CD4-positive, alpha-beta T cell treated with Interleukin-4 for 1 hour (primary cell): ENCODE data around the gene SEMA7A.
"Not testable (repeated sequence)": the region's sequence is repeated elsewhere in the genome, so short reads cannot be mapped to it uniquely, and the experiment has no call there.

Experiments used
- DNase-seq, 2 donors: peaks; one replicate each; pipeline ENCODE4 v3.0.0-alpha.2; 2020 to 2022

SEMA7A gene, protein sequence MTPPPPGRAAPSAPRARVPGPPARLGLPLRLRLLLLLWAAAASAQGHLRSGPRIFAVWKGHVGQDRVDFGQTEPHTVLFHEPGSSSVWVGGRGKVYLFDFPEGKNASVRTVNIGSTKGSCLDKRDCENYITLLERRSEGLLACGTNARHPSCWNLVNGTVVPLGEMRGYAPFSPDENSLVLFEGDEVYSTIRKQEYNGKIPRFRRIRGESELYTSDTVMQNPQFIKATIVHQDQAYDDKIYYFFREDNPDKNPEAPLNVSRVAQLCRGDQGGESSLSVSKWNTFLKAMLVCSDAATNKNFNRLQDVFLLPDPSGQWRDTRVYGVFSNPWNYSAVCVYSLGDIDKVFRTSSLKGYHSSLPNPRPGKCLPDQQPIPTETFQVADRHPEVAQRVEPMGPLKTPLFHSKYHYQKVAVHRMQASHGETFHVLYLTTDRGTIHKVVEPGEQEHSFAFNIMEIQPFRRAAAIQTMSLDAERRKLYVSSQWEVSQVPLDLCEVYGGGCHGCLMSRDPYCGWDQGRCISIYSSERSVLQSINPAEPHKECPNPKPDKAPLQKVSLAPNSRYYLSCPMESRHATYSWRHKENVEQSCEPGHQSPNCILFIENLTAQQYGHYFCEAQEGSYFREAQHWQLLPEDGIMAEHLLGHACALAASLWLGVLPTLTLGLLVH

DNA sequence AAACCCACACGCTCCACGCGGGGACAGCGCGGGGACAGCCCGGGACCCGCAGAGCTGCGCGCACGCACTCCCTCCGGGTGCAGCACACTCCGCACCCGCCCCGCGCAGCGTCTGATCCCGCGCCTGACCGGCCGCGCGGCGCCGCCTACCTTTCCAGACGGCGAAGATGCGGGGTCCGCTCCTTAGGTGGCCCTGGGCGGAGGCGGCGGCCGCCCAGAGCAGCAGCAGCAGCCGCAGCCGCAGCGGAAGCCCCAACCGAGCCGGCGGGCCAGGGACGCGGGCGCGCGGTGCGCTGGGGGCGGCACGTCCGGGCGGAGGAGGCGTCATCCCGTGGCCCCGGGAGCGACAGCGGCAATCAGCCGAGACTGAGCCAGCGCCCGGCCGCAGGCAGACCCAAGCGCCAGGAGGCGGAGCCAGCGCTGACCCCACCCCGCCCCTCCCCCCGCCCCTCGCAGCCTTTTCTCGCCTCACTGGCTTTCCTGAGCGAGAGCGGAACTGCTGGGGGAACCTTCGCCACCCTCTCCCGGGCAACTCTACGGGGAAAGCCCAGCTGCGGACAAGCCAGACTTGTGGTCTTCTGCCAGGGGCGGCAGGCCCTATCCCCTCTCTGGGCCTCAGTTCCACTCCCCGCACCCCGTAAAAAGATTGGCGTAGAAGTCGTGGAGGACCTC is at the start of gene SEMA7A:
TSS of gene SEMA7A (minus strand) at position 367 of the 671 bp plus-strand sequence. CDS start at position 327, 40 bp downstream.
- peak; percentile 84 to 88 for DNase-seq

DNA sequence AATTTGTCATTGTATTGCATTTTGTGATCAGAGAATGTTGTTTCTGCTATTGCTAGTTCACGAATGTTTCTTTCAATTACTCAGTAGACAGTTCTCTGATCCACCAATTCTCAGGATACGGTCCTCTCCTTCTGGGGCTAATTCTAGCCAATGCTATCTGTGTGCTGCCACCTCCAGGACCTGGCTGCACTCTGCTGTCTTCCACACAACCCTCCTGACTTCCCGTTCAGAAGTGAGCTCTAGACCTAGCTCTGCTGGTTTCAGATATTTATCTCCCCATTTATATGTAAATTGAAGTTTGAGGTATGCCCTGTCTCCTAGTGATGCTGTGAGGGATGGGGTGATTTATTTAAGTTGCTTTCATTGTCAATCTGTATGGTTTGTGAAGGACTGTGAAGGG is 48.9 kb upstream of the SEMA7A start:
- DNase-seq: no peak

DNA sequence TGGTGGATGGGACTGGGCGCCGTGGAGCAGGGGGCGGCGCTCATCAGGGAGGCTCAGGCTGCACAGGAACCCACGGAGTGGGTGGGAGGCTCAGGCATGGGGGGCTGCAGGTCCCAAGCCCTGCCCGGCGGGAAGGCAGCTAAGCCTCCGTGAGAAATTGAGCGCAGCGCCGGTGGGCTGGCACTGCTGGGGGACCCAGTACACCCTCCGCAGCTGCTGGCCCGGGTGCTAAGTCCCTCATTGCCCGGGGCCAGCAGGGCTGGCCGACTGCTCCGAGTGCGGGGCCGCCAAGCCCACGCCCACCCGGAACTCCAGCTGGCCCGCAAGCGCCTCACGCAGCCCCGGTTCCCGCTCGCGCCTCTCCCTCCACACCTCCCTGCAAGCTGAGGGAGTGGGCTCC is 46.6 kb upstream of the SEMA7A start:
- DNase-seq: not testable (repeated sequence)

DNA sequence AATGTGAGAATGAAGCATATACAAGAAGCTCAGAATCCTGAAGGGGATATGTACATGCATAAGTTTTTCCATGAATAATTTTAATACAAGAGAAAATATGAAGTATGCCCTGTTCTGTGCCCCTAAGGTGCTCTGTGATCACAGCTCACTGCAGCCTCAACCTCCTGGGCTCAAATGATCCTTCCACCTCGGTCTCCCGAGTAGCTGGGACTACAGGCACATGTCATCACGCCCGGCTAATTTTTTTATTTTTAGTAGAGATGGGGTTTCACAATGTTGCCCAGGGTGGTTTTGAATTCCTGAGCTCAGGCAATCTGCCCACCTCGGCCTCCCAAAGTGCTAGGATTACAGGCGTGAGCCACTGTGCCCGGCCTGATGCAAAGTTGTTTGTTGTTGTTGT is 37.9 kb upstream of the SEMA7A start:
- DNase-seq: not testable (repeated sequence)

DNA sequence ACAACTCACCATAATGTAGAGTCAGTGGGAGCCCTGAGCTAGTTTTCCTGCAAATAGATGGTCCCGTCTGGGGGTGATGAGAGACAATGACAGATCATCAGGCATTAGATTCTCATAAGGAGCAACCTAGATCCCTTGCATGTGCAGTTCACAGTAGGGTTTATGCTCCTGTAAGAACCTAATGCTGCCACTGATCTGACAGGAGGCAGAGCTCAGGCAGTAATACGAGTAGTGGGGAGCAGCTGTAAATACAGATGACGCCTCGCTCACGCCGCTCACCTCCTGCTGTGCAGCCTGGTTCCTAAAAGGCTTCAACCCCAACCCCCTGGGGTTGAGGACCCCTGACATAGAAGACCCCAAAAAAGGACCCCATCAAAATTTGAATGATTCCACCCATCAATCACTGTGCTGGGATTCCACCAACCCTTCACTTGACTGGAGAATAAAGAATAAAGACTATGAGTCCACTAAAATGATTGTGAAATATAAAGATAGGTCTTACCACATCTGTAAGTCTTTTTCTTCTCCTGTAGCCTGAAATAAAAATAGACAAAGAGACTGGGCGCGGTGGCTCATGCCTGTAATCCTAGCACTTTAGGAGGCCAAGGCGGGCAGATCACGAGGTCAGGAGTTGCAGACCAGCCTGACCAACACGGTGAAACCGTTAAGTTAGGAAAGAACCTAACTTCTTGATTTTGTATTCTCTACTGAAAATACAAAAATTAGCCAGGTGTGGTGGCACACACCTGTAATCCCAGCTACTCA is 37.1 kb upstream of the SEMA7A start:
- no peak for DNase-seq

DNA sequence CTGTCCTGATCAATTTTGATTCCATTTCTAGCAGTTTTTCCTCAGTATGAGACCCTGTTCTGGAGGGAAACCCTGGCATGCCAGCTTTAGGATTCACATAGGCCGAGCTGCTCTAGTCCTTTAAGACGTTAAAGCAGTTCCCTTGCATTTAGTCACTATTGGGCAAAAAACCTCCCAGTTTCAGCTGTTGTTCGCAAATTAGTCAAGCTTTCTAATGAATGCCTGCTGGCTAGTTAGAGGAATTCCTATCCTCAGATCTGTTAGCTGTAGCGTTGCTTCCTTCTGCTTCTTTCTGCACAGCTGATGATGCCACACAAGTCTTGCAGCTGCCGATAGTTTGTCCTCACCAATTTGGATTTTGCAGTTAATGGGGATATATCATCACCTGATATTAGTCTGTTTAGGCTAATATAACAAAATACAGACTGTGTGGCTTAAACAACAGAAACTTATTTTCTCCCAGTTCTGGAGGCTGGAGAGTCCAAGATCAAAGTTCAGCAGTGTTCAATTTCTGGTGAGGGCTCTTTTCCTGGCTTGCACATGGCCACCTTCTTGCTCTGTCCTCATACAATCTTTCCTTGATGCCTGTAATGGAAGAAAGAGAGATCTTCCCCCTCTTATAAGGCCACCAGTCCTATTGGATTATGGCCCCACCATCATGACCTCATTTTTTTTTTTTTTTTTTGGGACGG is 34.7 kb upstream of the SEMA7A start:
- DNase-seq: no peak

DNA sequence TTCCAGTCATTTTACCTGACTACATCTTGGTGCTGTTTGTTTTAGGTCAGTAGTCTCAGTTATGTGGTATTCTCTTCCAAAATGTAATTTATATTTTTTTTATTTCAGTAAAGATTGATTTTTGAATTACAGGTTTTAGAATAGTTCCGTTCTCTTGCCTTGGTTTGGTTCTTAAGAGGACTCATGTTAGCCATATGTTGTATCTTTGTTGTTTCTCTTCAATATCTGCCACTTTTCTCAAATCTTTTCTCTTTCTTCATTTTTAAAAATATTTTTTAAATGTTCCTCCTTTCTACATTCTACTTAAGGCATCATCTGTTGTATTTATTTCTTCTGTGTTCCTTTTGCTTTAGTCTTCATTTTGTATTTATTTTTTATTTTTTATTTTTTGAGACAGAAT is 32.8 kb upstream of the SEMA7A start:
- DNase-seq: no peak

DNA sequence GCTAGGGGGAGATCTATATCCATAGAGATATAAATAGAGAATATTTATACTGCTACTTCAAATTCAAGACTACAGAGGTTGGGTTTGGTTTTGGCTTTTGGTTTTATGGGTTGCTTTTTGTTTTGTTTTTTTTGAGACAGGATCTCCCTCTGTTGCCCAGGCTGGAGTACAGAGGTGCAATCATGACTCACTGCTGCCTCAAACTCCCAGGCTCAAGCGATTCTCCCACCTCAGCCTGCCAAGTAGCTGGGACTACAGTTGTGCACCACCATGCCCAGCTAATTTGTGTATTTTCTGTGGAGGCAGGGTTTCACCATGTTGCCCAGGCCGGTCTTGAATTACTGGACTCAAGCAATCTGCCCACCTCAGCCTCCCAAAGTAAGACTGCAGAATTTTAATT is 31.1 kb upstream of the SEMA7A start:
- DNase-seq: no peak

DNA sequence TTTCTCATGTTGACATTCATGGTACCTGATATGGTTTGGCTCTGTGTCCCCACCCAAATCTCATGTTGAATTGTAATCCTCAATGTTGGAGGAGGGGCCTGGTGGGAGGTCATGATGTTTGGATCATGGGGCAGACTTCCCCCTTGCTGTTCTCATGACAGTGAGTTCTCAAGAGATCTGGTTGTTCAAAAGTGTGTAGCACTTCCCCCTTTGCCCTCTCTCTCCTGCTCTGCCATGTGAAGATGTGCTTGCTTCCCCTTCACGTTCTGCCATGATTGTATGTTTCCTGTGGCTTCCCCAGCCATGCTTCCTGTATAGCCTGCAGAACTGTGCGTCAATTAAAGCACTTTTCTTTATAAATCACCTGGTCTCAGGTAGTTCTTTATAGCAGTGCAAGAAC is 30.5 kb upstream of the SEMA7A start:
- peak in 1 of 2 donors; percentile 31 for DNase-seq

DNA sequence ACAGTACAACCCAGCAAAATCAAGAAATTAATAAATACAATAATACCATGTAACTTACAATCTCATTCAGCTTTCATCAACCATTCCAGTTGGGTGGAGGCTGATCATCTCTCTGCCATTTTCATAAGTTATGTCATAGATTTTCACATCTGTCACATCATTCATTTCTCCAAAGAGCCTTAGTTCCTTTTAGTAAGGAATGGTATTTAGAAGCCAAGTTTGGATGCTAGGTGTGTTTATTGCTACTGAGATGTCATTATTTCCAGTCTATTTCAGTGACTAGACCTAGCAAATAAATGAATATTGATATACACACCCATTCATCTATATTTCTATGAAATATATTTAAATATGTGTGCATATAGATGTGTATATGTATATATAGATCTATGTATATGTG is 29.9 kb upstream of the SEMA7A start:
- DNase-seq: no peak

DNA sequence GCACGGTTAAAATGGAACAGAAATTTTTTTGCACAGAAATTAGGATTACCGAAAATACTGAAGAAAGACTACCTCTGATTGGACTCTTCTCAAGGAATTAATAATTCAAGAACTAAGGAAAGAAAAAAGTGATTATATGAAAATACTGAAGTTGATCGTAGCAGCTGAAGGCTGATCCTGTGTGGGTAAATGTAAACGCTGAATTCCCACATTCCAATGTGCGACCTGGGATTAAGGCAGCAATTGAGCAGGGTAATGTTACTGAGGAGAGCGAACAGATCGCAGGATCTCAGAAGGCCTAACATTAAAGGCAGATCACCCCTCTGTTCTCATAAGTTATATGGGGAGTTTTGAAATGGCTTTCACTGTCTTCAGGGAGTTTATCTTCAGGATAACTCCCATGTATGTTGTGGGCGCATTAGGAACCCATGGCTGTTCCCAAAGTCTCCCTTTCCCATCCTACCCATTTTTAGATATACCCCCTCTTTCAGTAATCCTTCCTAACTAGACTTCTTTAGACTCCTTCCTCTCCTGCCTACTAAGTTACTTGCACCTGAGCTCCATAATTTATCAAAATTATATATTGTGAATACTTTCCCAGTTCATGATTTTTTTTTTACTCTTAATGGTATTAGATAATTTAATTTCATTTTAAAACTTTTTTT is 28.2 kb upstream of the SEMA7A start:
- DNase-seq: no peak

DNA sequence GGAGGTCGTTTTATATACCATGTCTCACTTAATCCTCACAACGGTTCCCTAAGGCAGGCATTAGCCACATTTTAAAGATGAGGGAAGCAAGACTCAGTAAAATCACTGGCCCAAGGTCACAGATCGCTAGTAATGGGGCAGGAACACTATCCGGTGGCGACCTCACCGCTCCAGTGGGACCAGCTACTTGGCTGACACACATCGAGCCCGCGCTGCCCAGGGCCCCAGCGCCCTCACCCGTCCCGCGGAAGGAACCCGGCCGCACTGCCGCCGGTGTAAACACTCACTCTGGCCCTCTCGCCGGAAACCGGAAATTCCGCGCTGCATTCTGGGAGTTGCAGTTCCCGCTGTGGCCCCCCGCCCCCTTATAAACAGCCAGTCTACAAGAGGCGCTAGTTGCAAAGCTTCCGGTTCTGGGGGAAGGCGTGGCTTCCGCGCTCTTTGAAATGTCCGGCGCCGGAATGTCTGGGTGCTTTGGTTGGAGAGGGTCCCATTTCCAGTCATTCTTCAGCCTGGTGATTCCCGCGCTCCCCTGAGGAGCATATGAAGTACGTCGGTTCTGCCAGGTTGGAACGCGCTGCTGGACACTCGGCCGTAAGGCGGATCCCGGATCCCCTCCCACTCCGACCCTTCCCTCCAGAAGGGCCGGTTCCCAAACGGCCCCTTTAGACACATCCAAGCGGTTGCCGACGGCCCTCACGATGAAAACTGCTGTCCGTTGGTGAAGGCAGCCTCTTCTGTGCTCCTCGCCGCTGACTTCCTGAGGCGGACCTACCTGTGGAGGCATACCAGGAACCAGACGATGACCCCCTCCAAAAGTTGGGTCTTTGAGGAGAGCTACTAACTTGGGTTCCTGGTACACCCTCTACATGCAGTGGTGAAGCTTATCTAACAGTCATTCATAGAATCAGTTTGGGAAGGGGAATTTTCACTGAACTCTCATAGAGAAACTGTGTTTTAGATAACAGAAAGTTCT is 27.4 kb upstream of the SEMA7A start, which contains the start of gene UBL7:
TSS of gene UBL7 (minus strand) at position 290 of the 976 bp plus-strand sequence. CDS start 2,293 bp downstream, outside the sequence.
- peak; percentile 96 for DNase-seq

DNA sequence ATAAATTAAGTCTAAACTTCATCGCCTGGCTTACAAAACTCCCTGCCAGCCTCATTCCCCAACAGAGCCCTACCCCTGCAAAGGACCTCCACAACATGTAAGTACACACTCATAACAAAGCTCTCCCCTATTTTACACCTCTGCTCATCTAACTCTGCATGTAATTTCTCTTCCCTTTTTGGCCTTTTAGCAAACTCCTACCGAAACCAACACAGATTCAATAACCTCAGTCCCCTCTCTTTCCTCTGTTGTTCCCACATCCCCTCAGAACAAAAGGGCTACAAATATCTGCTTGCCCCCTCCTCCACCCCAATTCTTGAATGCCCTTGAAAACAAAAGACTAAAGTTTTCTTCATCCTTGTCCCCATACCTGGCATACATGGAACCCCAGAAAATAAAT is 26.5 kb upstream of the SEMA7A start:
- no peak for DNase-seq

DNA sequence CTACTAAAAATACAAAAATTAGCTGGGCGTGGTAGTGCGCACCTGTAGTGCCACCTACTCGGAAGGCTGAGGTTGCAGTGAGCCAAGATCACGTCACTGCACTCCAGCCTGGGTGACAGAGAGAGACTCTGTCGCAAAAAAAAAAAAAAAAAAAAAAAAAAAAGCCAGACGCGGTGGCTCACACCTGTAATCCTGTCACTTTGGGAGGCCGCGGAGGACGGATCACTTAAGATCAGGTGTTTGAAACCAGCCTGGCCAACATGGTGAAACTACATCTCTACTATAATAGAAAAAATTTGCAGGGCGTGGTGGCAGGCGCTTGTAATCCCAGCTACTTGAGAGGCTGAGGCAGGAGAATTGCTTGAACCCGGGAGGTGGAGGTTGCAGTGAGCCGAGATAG is 26.0 kb upstream of the SEMA7A start:
- not testable (repeated sequence) for DNase-seq

DNA sequence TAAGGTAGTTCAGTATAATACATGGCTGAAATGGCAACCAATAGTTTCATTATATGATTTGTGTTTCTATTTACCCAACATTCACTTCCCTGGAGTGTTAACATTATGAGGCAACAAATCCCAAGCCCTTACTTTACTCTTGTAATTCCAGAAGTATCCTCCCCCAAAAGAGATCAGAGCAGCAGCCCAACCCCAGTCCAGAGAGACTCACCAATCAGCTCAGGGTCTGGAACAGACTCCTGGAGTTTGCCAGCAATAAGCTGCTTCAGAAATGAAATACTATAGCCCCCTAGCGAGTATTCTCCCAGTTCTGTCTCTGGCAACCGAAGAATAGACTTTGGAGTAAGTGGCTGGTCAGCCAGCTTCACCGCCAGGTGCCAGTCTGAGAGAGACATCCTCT is 24.7 kb upstream of the SEMA7A start:
- DNase-seq: no peak

DNA sequence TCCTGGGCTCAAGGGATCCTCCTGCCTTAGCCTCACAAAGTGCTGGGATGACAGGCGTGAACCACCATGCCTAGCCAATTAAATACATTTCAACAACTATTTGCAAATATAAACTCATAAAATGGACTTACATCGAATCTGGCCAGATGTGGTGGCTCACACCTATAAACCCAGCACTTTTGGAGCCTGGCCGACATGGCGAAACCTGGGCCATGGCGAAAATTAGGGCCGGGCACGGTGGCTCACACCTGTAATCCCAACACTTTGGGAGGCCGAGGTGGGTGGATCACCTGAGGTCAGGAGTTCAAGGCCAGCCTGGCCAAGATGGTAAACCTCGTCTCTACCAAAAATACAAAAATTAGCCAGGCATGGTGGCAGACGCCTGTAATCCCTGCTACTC is 23.3 kb upstream of the SEMA7A start:
- DNase-seq: not testable (repeated sequence)

DNA sequence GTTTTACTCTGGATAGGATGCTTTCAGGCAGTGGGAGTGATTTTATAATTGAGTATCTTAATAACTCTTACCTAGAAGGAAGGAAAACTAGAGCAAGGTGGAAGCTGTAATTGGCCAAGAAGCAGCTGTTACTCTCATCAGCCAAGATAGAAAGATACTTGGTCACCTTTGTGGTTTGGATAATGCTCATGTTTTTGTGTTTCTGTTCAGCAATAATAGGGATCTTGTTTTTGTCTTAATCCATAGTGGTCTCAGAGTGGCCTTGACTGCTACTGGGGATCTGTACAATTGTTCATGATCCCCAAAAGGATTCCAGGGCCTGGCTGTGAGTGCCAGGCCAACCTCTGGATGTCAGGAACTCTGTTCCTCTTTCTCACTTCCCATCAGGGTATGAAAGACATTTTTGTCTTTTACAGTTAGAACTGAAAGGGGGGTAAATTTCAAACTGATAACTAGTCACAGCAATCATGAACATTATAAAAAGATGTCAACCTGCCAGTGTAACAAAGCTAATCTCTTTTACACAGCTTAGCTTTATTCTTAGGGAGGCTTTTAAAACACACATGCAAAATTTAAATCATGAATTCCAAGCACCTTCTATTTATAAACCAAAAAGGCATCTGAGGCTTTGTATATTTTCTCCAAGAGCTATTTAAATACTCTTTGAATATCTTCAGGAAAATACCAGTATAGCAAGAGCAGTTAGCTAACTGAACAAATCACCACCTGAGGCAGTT is 21.2 kb upstream of the SEMA7A start:
- DNase-seq: no peak

DNA sequence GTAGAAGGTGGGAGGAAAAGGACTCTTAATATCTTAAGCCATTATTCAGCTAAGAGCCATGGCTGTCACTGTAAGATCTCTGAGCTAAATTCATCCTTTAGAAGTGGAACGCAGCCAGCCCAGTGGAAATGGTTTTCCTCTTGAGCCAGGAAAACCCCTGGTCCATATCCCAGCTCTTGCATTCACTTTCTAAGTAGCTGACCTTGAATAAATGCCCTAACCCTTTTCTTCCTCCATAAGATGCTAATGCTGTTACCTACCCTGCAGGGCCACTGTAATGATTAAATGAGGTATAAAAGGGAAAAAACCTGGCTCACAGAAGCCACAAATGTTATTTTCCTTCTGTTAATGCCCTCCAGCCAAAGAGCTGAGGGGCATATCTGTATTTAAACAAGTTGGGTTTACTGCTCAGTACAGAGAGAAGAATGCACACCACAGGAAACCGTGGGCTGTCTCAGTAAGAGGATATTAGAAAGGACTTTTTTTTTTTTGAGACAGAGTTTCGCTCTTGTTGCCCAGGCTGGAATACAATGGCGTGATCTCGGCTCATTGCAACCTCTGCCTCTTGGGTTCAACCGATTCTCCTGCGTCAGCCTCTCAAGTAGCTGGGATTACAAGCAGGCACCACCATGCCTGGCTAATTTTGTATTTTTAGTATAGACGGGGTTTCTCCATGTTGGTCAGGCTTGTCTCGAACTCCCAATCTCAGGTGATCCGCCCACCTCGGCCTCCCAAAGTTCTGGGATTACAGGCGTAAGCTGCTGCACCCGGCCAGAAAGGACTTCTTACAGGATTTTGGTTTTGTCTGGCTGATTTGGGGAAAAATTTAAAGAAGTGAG is 20.4 kb upstream of the SEMA7A start:
- DNase-seq: no peak
